A673 (cell line): ENCODE results near the gene ARFGEF2.
"Not testable (repeated sequence)": the region's sequence is repeated elsewhere in the genome, so short reads cannot be mapped to it uniquely, and the experiment has no call there.

ENCODE experiments used
- EZH2 ChIP-seq: fragments of 200-600 bp; sonication (generic); IDR thresholded peaks from 2 replicates; pipeline ENCODE4 v1.6.1; 2017; ENCODE audit warnings: borderline replicate concordance, low read depth, mild to moderate bottlenecking, mixed read lengths, antibody characterized with exemption, low read length; ENCODE audit not compliant: poor library complexity, severe bottlenecking
- TF ChIP-seq, protein P1 (sequence below): fragments of 300-800, 200-600 bp; sonication (generic); conservative IDR thresholded peaks from 2 replicates; pipeline ENCODE4 v1.5.1; 2017; ENCODE audit warnings: low read depth, mild to moderate bottlenecking, antibody characterized with exemption, low read length, moderate library complexity, mixed read lengths

DNA sequence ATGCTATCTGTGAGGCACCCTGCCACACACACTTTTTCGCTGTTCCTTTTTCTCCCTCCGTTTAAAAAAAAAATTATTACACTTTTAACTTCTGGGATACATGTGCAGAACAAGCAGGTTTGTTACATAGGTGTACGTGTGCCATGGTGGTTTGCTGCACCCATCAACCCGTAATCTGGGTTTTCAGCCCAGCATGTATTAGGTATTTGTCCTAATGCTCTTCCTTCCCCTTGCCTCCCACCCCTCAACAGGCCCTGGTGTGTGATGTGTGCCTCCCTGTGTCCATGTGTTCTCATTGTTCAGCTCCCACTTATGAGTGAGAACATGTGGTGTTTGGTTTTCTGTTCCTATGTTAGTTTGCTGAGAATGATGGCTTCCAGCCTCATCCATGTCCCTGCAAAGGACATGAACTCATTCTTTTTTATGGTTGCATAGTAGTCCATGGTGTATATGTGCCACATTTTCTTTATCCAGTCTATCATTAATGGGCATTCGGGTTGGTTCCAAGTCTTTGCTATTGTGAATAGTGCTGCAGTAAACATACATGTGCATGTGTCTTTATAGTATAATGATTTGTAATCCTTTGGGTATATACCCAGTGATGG lies 12.9 kb downstream of the ARFGEF2 start:
- TF ChIP-seq, protein P1, sequence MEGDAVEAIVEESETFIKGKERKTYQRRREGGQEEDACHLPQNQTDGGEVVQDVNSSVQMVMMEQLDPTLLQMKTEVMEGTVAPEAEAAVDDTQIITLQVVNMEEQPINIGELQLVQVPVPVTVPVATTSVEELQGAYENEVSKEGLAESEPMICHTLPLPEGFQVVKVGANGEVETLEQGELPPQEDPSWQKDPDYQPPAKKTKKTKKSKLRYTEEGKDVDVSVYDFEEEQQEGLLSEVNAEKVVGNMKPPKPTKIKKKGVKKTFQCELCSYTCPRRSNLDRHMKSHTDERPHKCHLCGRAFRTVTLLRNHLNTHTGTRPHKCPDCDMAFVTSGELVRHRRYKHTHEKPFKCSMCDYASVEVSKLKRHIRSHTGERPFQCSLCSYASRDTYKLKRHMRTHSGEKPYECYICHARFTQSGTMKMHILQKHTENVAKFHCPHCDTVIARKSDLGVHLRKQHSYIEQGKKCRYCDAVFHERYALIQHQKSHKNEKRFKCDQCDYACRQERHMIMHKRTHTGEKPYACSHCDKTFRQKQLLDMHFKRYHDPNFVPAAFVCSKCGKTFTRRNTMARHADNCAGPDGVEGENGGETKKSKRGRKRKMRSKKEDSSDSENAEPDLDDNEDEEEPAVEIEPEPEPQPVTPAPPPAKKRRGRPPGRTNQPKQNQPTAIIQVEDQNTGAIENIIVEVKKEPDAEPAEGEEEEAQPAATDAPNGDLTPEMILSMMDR, result not testable (repeated sequence)
- TF ChIP-seq EZH2, result not testable (repeated sequence)
